ENCODE measurements around the gene RNF223. TPM values are rescaled to one million over a fixed set of nuclear protein-coding genes. Genes with fewer than 3 reads are reported as not detected.
A peak's percentile ranks its signal among the peaks of the same experiment; 100 is the strongest.

Gene RNF223
- total and polyA plus RNA-seq, 2 of the 8 experiments (the other 6 are each of a cell fraction or from before 2014, with no cell fraction given): not detected

- no peak for FAIRE-seq
These were observed 4.1 kb downstream of the RNF223 start for GRCh38 chr1:1069711-1070676.

More at GRCh38 chr1:1069711-1070676, 4.1 kb downstream of the RNF223 start:
- Histone ChIP-seq H3K4me1 (replicated peaks in 1 of 4; ENCODE audit: control insufficient read depth in 3 of 4, insufficient read depth in 4 of 4, low read length in 3 of 4) (peaks cover 0 to 9% (median 1%) of the 10 kb centered on the region in 4 experiments; a peak in 4 of 7 replicates), H3K79me1 (ENCODE audit: low read depth, low read length) (no peaks in the 10 kb centered on the region), H3K27me3 (replicated peaks in 1 of 4; ENCODE audit: control insufficient read depth in 3 of 4, extremely low read depth in 1 of 4, insufficient read depth in 3 of 4, low read length in 3 of 4) (peaks cover 1 to 17% (median 12%) of the 10 kb centered on the region in 4 experiments; a peak in 6 of 7 replicates), H3K9ac (replicated peaks in 1 of 4; ENCODE audit: extremely low read depth in 1 of 4, low read depth in 3 of 4, low read length in 3 of 4) (no peak overlapping the region; a peak in 1 of 7 replicates), H2BK5ac (ENCODE audit: low read depth, low read length) (no peak overlapping the region), H4K8ac (ENCODE audit: extremely low read depth, insufficient read depth, low read length) (peak overlapping the region; percentile 57; the same call in 1 of the 2 replicates), H3K23me2 (ENCODE audit: low read depth, low read length) (peaks cover 7% of the 10 kb centered on the region; the same call in 1 of the 2 replicates), H2BK12ac (ENCODE audit: low read depth, low read length) (no peak overlapping the region), H3K4me3 (ENCODE audit: extremely low read depth in 1 of 4, insufficient read depth in 2 of 4, low read depth in 3 of 4, low read length in 4 of 4) (peak overlapping the region; percentile 58 to 83 (median 72); a peak in 7 of 8 replicates), H2BK120ac (replicated peaks; ENCODE audit: low read depth, low read length) (no peak overlapping the region), H3K23ac (ENCODE audit: insufficient read length) (no peak overlapping the region), H3K36me3 (ENCODE audit: control insufficient read depth in 2 of 4, insufficient read depth in 4 of 4, low read length in 3 of 4) (no peaks in the 10 kb centered on the region), H3K56ac (replicated peaks; ENCODE audit: insufficient read length, low read depth, low read length) (no peak overlapping the region), H2BK20ac (ENCODE audit: low read length) (no peak overlapping the region), H3K14ac (ENCODE audit: insufficient read length) (no peak overlapping the region), H3K9me3 (ENCODE audit: insufficient read depth in 2 of 2, low read depth in 1 of 2, low read length in 1 of 2) (no peaks in the 10 kb centered on the region), H3K4ac (replicated peaks; ENCODE audit: insufficient read length, low read depth, low read length) (no peak overlapping the region), H4K5ac (ENCODE audit: insufficient read length, low read depth, low read length) (no peak overlapping the region), H2AFZ (ENCODE audit: low read length) (no peak overlapping the region), H3K27ac (ENCODE audit: low read depth, low read length) (no peak overlapping the region), H4K20me1 (replicated peaks in 1 of 2; ENCODE audit: control insufficient read depth in 1 of 2, insufficient read depth in 2 of 2, low read length in 2 of 2) (peaks cover 0 to 12% of the 10 kb centered on the region in 2 experiments), H3K18ac (ENCODE audit: extremely low read depth, low read length) (no peak overlapping the region; the same call in 1 of the 2 replicates), H2AK5ac (ENCODE audit: low read depth, low read length) (no peak overlapping the region), H4K91ac (replicated peaks; ENCODE audit: insufficient read length, low read length) (peak overlapping the region; percentile 30), H3K4me2 (ENCODE audit: insufficient read depth in 1 of 2, low read depth in 2 of 2, low read length in 2 of 2) (peak overlapping the region; percentile 42 to 84), H3K79me2 (ENCODE audit: control insufficient read depth in 1 of 2, insufficient read depth in 2 of 2, low read length in 2 of 2) (no peaks in the 10 kb centered on the region), H2BK15ac (ENCODE audit: low read length) (peak overlapping the region; percentile 92; the same call in 1 of the 2 replicates)
- no peak for DNase-seq (ENCODE audit: low read depth in 1 of 2, low spot score in 2 of 2)
- POLR2A ChIA-PET (ENCODE audit: partially characterized antibody): interaction anchor here (1.2 to 2.8 kb wide), 3 partner anchors 10 to 30 kb away, joined by 3 to 11 read pairs (median 3); no protein-coding TSS in a partner anchor
- WGBS, 2 experiments (ENCODE audit: extremely low coverage in 1 of 2, insufficient coverage in 1 of 2, insufficient read length in 1 of 2, insufficient replicate concordance in 2 of 2, low coverage in 1 of 2, low lambda C conversion rate in 2 of 2, missing lambda C conversion rate in 1 of 2): 76% methylated on average over 31 of the region's 40 CpGs; no CpG with 5 or more reads in 1 of the 2 experiments
- TF ChIP-seq BACH1 (IDR thresholded peaks at IDR 0.05; ENCODE audit: low read length) (no peak), E2F6 (IDR thresholded peaks at IDR 0.05) (peak; percentile 30; the same call in 1 of the 2 replicates)
- CTCF ChIA-PET (ENCODE audit: partially characterized antibody): interaction anchor here (1.1 to 1.5 kb wide), 2 partner anchors 38 to 52 kb away, joined by 3 to 4 read pairs; no protein-coding TSS in a partner anchor

Measured in H1 (cell line).